ENCODE measurements around the gene CAPG.

The CAPG gene

GRCh38 chr2:85438201-85439024 is 28.2 kb upstream of the CAPG start:
- DNase-seq = peak; percentile 36

GRCh38 chr2:85437488-85438200 is 27.5 kb upstream of the CAPG start:
- DNase-seq = peak; percentile 81

GRCh38 chr2:85436836-85437487 is 26.8 kb upstream of the CAPG start:
- peak; percentile 70 for DNase-seq

- no peak for DNase-seq
Observed at GRCh38 chr2:85435981-85436835, 26.0 kb upstream of the CAPG start.

- DNase-seq = no peak
Observed at GRCh38 chr2:85435220-85435958, 25.2 kb upstream of the CAPG start.

- DNase-seq = no peak
Observed at GRCh38 chr2:85434696-85435095, 24.5 kb upstream of the CAPG start.

- peak; percentile 86 for DNase-seq
Observed at GRCh38 chr2:85433511-85434089, 23.4 kb upstream of the CAPG start.

GRCh38 chr2:85431570-85432205 is 21.5 kb upstream of the CAPG start:
- DNase-seq = peak; percentile 60

GRCh38 chr2:85430752-85431569 is 20.8 kb upstream of the CAPG start:
- peak; percentile 87 for DNase-seq

GRCh38 chr2:85429924-85430289 is 19.7 kb upstream of the CAPG start:
- DNase-seq = no peak

GRCh38 chr2:85429213-85429923 is 19.2 kb upstream of the CAPG start:
- DNase-seq = no peak

- DNase-seq = no peak
Observed at GRCh38 chr2:85428343-85428881, 18.2 kb upstream of the CAPG start.

GRCh38 chr2:85427300-85427835 is 17.2 kb upstream of the CAPG start:
- DNase-seq = no peak

GRCh38 chr2:85425588-85425987 is 15.4 kb upstream of the CAPG start:
- DNase-seq = no peak

- DNase-seq = peak; percentile 82
Observed at GRCh38 chr2:85423525-85423924, 13.4 kb upstream of the CAPG start.

GRCh38 chr2:85422072-85422457 is 11.9 kb upstream of the CAPG start:
- no peak for DNase-seq

GRCh38 chr2:85421260-85422071 is 11.3 kb upstream of the CAPG start:
- no peak for DNase-seq
